Kidney epithelial cell (primary cell): ENCODE data around the gene TMEM114. TPM values are rescaled to one million over a fixed set of nuclear protein-coding genes. Genes with fewer than 3 reads are reported as not detected.
"Not testable (repeated sequence)": the region's sequence is repeated elsewhere in the genome, so short reads cannot be mapped to it uniquely, and the experiment has no call there.

Experiments
- DNase-seq: peaks from one replicate; pipeline ENCODE4 v3.0.0-alpha.2; 2010; ENCODE audit warnings: low read depth
- H3K27me3 ChIP-seq: 2 replicates; pipeline ENCODE4 v1.6.0; 2011; ENCODE audit warnings: low read length; ENCODE audit not compliant: control insufficient read depth, insufficient read depth
- H3K36me3 ChIP-seq: 2 replicates; pipeline ENCODE4 v1.5.1; 2011; ENCODE audit warnings: low read length; ENCODE audit not compliant: control insufficient read depth, insufficient read depth
- H3K4me3 ChIP-seq: 2 replicates; pipeline ENCODE4 v1.5.1; 2011; ENCODE audit warnings: low read depth, mild to moderate bottlenecking, control low read depth, low read length
- CTCF ChIP-seq: IDR thresholded peaks from 2 replicates; pipeline ENCODE4 v1.5.1; 2011; ENCODE audit warnings: mild to moderate bottlenecking, moderate library complexity, low read length, control low read depth, inconsistent platforms; ENCODE audit not compliant: insufficient read depth, poor library complexity, severe bottlenecking
- total RNA-seq: library from RNA; depleted of rRNA; stranded (reverse); fragments of >200 nt; gene quantifications from 2 replicates; pipeline ENCODE4 v1.2.3, GENCODE V29; 2015

The TMEM114 gene
- total RNA-seq, 1 donor from 2014 or later: not detected

- no peaks in the 10 kb centered on the region for H3K36me3 ChIP-seq
- no peaks in the 10 kb centered on the region for H3K27me3 ChIP-seq
- no peak for DNase-seq
- no peak for TF ChIP-seq CTCF
- H3K4me3 ChIP-seq: no peak overlapping the region
Measured at GRCh38 chr16:8576141-8577004, 13.9 kb downstream of the TMEM114 start.

GRCh38 chr16:8575399-8575798 is 14.9 kb downstream of the TMEM114 start:
- Histone ChIP-seq H3K27me3 (no peaks in the 10 kb centered on the region), H3K36me3 (no peaks in the 10 kb centered on the region), H3K4me3 (no peak overlapping the region)
- DNase-seq: no peak
- no peak for TF ChIP-seq CTCF

GRCh38 chr16:8572919-8573724 is 17.2 kb downstream of the TMEM114 start:
- Histone ChIP-seq H3K4me3 (no peak overlapping the region), H3K36me3 (no peaks in the 10 kb centered on the region), H3K27me3 (peaks cover 4% of the 10 kb centered on the region)
- TF ChIP-seq CTCF: peak; percentile 62
- DNase-seq: no peak

GRCh38 chr16:8572063-8572918 is 18.0 kb downstream of the TMEM114 start:
- Histone ChIP-seq H3K4me3 (no peak overlapping the region), H3K27me3 (peaks cover 4% of the 10 kb centered on the region), H3K36me3 (no peaks in the 10 kb centered on the region)
- no peak for DNase-seq
- TF ChIP-seq CTCF: no peak

GRCh38 chr16:8571061-8571596 is 19.2 kb downstream of the TMEM114 start:
- Histone ChIP-seq H3K4me3 (no peak overlapping the region), H3K27me3 (peaks cover 4% of the 10 kb centered on the region), H3K36me3 (no peaks in the 10 kb centered on the region)
- TF ChIP-seq CTCF: no peak
- DNase-seq: no peak

GRCh38 chr16:8570393-8570792 is 19.9 kb downstream of the TMEM114 start:
- not testable (repeated sequence) for DNase-seq, H3K27me3 ChIP-seq, H3K36me3 ChIP-seq, H3K4me3 ChIP-seq
